ENCODE data around the gene RPLP1.

GRCh38 chr15:69433831-69434230 lies 18.8 kb upstream of the RPLP1 start:
- TF ChIP-seq, protein P1, sequence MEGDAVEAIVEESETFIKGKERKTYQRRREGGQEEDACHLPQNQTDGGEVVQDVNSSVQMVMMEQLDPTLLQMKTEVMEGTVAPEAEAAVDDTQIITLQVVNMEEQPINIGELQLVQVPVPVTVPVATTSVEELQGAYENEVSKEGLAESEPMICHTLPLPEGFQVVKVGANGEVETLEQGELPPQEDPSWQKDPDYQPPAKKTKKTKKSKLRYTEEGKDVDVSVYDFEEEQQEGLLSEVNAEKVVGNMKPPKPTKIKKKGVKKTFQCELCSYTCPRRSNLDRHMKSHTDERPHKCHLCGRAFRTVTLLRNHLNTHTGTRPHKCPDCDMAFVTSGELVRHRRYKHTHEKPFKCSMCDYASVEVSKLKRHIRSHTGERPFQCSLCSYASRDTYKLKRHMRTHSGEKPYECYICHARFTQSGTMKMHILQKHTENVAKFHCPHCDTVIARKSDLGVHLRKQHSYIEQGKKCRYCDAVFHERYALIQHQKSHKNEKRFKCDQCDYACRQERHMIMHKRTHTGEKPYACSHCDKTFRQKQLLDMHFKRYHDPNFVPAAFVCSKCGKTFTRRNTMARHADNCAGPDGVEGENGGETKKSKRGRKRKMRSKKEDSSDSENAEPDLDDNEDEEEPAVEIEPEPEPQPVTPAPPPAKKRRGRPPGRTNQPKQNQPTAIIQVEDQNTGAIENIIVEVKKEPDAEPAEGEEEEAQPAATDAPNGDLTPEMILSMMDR (conservative IDR thresholded peaks at IDR 0.05 in 1 of 2, IDR thresholded peaks at IDR 0.05 in 1 of 2; ENCODE audit: low read depth in 1 of 2, low read length in 2 of 2) = no peak
- TF ChIP-seq EZH2 (IDR thresholded peaks at IDR 0.05; ENCODE audit: low read length, missing control alignments) = no peak
